NCI-H345 (cell line): ENCODE results near the gene CCSER2.
"Not testable (repeated sequence)": the region's sequence is repeated elsewhere in the genome, so short reads cannot be mapped to it uniquely, and the experiment has no call there.

Experiments
- DNase-seq: peaks from one replicate; lab custom pipeline; 2025; lab: John Stamatoyannopoulos, UW

Gene CCSER2

DNA sequence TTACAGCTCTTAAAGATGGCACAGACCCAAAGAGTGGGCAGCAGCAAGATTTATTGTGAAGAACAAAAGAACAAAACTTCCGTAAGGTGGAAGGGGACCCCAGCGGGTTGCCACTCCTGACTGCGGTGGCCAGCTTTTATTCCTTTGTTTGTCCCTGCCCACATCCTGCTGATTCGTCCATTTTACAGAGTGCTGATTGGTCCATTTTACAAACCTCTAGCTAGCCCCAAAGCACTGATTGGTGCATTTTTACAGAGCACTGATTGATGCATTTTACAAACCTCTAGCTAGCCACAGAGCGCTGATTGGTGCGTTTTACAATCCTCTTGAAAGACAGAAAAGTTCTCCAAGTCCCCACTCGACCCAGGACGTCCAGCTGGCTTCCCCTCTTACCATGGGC lies 16.8 kb upstream of the CCSER2 start:
- DNase-seq, result no peak

DNA sequence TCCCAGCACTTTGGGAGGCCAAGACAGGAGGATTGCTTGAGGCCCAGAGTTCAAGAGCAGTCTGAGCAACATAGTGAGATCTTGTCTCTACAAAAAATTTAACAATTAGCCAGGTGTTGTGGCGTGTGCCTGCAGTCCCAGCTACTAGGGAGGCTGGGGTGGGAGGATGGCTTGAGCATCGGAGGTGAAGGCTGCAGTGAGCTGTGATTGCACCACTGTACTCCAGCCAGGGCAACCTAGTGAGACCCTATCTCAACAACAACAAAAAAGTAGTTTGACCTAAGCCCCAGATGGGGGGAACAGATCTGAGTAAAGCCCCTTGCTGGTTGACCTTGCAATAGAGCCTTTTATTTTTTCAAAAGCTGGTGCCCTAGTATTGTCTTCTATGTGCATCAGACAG lies 15.6 kb upstream of the CCSER2 start:
- DNase-seq, result no peak

DNA sequence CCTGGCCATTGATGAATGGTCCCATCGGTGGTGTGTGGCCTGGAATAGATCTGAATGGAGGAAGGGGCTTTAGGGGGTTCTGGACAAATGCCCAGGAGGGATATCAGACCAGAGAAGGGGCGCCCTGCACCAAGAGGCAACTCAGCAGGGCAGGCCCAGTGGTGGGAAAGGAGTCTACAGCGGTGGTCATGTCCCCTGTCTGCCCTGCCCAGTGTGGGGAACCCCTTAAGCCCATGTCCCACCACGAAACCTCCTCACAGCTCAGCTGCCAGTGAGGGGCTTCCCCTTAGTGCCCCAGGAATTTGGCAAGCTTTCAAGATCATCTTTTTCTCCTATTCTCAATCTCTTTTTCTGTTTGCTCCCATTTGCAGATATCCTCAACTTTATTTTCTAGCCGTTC lies 14.1 kb upstream of the CCSER2 start:
- no peak for DNase-seq

DNA sequence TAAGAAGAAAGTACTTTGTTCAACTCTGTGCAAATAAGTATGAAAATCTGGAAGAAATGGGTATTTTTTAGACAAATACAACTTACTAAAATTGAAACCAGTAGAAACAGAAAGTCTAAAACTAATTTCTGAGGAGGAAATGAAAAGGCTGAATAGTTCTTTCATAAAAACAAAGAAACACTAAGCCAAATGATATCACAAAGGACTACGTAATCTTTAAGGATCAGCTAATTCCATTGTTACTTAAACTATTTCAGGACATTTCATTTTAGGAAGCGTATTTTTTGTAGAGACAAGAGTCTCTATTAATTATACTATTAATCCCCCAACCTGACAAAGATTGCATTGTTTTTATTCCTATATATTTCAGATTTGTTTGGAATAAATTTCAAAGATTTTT lies 11.2 kb upstream of the CCSER2 start:
- no peak for DNase-seq

DNA sequence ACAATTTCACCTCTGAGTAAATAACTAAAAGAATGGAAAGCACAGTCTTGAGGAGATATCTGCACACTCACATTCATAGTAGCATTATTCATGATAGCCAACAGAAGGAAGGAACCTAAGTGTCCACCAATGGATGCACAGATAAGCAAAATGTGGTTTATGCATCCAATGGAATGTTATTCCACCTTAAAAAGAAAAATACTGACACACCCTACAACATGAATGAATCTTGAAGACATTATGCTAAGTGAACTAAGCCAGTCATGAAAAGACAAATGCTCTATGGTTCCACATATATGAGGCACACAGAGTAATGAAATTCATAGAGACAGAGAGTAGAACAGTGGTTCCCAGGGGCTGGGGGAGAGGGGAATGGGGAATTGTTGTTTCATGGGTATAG lies 6.5 kb upstream of the CCSER2 start:
- DNase-seq, result no peak

DNA sequence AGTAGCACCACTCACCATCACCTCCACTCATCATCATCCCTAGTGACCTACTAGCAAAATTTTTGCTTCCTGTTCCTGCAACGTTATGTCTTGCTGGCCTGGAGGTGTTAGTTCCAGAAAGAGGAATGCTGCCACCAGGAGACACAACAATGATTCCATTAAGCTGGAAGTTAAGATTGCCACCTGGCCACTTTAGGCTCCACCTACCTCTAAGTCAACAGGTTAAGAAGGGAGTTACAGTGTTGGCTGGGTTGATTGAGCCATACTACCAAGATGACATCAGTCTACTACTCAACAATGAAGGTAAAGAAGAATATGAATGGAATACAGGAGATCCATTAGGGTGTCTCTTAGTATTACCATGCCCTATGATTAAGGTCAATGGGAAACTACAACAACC lies 4.8 kb upstream of the CCSER2 start:
- not testable (repeated sequence) for DNase-seq

DNA sequence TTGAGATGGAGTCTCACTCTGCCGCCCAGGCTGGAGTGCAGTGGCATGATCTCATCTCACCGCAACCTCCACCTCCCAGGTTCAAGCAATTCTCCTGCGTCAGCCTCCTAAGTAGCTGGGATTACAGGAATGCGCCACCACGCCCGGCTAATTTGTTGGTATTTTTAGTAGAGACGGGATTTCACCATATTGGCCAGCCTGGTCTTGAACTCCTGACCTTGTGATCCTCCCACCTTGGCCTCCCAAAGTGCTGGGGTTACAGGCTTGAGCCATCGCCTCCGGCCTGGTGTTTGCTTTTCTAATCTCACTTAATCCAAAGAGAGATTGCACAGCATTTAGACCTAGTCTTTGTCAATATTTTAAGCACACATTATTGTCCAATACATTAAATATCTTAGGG lies 1.4 kb upstream of the CCSER2 start:
- DNase-seq, result not testable (repeated sequence)

DNA sequence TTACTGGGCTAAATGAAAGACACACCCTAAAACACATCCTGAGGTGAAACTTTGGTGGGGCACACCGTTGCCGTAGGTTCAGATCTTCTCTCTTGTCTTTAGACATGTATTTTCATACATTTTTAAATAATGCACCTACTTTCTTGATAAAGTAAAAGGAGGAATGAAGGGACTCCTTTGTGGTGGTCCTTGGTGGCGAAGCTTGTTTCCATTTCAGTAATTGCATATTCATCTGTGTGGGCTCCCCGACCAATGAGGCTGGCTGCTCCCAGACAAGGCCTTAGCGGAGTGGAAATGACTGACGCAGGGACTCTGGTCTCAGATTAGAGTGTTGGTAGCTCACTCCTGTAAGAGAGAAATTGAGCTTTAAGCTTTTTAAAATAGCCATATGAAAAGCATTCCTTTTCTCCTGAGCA lies 815 bp downstream of the CCSER2 start:
- DNase-seq, result peak; percentile 6

DNA sequence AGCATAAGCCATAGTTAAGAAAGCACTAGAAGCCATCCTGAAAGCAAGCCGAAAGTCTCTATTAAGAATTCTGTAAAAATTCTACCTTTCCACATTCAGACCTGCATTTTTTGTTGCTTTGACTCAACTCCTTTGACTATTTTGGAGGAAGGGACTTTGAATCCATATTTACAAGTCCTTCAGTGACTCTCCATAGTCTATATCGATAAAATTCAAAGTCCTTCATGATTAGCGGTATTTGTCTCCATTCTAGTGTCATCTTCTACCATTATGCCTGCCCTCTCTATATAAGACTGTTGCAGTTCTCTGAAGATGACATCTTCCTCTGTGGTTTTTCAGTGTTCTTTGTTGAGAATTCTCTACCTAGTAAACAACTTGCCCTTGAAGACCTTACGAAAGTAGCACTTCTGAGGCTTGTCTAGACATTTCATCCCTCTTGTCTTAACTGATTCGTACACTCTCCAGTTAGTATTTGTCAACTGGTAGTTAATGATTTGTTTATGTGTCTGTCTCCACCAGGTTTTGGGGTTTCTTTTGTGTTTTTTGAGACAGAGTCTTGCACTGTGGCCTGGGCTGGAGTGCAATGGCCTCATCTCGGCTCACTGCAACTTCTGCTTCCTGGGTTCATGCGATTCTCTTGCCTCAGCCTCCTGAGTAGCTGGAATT lies 1.7 kb downstream of the CCSER2 start:
- no peak for DNase-seq

DNA sequence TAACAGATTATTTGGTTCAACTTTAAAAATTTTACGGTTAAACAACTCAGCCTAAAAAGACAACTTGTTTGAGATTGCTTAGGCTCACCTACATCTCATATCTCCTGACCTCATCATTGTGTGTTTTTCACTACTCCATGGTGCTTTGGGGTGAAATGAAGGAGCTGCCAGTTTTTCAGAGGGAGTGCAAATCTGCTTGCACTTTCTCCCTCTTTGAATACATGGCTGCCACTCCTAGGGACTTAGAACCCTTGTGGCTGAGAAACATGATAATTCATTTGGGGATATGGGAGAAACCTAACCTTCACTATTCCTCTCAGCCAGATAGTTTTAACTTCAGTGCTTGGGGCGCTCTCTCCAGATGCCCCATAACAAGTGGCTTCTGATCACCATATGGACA lies 2.7 kb downstream of the CCSER2 start:
- DNase-seq, result no peak

DNA sequence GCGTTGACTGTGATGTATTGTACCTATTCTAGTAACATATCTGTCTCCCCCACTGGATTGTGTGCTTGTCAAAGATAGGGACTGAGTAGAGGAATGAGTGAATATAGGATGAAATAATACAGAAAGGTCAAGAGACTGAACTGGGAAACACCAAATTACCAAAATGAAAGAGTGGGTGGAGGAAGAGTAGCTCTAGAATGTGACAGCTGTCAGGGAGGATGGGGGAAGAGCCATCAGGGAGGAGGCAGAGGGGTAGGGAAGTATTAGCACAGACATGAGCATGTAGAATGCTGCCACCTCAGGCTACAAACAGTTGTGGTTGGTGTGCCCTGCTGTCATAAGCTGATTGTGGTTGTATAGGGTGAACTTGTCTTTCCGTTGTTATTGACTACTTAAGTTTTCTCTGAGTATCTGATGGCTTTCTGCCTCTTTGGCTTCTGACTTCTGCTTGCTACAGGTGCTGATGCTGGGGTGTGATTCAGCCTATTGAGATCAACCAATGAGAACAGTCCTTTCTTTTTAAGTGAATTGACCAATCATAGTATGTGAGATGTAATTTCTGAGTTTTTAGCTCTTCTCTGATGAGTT lies 5.6 kb downstream of the CCSER2 start:
- DNase-seq, result no peak

DNA sequence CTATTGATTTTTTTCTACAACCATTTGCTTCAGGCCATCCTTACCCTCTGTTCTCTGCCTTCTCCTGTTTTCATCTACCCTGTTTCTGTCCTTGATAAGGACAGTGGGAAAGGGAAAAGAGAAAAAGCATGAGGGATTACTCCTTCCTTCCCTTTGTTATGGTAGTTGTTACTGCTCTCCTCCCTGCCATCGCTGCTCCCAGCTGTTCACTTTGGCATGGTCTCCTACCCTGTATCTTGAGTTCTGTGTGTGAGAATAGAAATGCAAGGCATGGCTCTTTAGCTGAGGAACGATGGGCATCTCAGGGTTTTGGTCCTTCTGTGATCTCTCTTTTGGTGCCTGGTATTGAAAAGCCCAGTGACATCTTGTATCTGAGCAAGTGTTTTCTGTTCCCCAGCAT lies 6.4 kb downstream of the CCSER2 start:
- no peak for DNase-seq

DNA sequence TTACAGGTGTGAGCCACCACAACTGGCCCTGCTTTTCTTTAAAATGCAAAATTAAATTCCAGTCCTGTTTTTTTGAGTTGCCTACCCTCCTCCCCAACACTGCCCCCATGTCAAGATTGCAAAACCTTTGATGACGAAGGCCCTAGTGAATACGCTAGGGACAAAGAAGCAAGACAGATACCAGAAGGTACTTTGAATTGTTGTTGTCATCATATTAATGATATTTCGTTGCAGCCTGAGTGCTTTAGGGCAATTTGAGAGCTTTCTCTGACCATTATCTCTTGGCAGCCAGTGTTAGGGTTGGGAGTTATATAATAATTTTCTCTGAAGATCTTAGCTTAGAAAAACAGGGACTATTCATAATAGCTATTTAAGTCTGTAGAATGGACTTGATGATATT lies 7.1 kb downstream of the CCSER2 start:
- no peak for DNase-seq

DNA sequence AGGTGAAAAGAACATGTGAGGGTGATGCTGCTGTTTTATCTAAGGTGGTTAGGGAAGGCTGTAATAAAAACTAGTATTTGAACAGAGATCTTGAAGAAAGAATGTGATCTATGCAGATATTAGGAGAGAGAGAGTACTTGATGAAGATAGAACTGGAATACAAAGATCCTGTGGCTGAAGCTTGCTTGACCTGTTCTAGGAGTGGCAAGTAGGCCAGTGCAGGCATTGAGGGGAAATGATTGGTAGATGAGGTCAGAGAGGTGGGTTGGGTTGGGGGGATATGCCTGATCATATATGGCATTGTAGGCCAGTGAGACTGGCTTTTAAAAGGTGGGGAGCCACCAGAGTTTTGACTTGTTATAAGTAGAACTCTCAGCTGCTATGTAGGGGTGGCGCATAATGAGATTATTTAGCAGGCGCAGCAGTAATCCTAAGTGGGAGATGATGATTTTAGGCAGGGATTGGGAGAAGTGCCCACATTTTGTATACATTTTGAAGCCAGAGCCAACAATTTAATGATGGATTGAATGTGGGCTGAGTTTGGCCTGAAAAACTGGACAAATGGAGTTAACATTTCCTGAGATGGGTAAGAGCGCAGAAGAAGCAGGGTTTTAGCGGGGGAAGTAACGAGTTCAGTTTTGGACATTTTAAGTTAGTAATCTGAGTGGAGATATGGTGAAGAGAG lies 8.2 kb downstream of the CCSER2 start:
- no peak for DNase-seq

DNA sequence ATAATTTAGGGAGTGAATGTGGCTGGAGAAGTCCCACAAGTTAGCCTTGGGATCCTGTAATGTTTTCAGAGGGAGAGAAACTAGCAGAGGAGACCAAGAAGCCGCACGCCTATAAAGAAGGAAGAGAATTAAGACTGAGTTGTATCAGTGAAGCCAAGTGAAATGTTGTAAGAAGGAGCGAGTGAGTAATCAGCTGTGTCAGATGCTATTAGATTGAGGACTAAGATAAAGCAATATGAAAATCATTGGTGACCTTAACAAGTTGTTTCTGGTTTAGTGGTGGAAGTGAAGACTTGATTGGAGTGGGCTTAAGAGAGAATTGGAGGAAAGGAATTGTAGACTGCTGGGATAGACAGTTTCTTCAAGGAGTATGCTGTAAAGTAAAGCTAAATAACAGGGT lies 8.8 kb downstream of the CCSER2 start:
- DNase-seq, result no peak

DNA sequence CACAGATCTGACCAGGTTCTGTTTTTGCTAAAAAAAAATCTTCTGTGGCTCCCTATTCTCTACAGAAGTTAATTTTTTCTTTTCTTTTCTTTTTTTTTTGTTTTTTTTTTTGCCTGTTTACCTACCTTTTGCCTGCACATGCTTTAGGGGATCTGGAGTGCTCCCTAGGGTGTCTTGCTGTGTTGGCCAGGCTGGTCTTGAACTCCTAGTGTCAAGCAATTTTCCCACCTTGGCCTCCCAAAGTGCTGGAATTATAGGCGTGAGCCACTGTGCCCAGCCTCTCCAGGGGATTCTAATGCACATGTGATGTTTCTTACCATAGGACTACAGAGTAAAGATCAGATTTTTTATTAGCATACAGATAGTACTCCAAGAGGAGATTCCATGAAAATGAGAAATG lies 10.6 kb downstream of the CCSER2 start:
- no peak for DNase-seq

DNA sequence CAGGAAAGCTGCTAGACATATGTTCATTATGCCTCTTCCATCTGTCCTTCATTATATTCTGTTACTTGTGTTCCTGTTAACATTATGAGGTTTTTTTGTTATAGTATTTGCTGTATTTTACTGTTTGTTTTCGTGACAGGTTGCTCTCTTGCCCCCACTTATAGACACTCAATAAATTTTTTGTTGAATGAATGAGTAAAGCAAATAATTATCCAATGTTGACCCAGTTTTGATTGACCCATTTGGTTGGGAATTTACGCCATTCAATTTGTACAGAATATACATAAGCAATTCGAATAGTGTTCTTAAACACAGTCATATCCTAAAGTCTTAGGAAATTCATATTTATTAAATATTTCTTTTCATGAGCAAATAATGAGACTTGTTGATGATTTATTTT lies 11.8 kb downstream of the CCSER2 start:
- DNase-seq, result no peak

DNA sequence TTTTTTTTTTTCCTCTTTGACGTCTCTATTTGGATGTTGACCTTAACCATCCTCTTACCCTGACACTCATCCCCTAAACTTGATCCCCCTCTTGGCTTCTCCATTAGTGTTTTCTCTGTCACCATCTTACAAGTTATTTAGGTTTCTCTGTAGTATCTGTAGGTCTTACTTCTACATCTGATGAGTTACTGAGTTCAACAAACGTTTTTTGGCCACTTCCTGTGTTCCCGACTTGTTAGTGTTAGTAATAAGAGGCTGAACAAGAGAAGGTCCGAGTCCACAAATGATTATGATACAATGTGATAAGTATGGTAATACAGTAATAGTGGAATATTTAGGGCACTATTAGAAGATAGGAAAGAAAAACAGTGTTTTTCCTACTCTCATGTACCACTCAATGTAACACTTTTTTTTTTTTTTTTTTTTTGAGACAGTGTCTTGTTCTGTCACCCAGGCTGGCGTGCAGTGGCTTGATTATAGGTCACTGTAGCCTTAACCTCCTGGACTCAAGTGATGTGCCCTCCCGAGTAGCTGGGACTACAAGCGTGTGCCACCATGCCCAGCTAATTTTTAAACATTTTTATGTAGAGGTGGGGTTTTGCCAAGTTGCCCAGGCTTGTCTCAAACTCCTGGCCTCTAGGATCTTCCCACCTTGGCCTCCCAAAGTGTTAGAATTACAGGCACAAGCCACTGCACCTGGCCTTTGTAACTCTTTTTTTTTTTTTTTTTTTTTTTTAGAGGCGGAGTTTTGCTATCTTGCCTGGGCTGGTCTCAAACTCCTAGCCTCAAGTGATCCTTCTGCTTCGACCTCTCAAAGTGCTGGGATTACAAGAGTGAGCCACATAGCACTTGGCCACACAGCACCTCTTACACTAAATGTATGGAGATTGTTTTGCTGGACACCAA lies 12.5 kb downstream of the CCSER2 start:
- DNase-seq, result no peak

DNA sequence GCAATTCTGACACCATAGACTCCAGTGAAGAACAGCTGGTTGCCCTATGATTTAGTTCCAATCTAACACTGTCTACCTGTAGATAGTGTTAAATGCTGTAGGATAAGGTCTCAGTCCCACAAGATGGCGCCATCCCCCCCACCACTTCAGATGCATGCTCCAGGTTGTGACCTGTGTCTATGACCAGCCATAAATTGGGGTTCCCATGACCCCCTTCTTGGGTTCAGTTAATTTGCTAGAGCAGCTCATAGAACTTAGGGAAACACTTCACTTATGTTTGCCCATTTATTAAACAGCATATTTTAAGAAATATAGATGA lies 13.1 kb downstream of the CCSER2 start:
- DNase-seq, result no peak

DNA sequence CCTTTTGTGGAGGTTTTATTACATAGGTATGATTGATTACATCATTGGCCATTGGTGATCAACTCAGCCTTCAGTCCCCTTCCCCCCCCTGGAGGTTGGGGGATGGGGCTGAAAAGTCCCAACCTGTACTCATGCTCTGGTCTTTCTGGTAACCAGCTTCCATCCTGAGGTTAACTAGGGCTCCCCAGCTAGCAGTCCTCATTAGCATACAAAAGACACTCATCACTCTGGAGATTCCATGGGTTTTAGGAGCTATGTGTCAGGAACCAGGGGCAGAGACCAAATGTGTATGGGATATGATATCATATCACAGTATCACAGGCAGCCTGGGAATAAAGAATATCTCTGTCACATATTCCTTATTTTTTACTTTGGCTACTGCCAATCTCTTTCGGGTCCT lies 13.6 kb downstream of the CCSER2 start:
- no peak for DNase-seq

DNA sequence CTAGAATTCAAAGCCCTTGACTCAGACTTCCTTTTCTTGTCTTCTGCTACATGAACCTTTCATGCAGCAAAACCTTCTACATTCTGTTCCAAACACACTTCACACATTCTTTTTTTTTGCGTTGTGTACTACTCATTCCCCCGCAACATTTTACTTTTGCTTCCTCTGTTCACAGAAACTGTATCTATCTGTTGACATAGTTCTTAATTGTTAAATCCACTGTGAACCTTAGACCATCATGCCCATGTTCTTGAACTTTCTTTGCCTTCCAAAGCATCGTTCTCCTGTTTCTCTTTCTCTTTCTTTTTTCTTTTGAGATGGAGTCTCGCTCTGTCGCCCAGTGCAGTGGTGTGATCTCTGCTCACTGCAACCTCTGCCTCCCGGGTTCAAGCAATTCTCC lies 14.2 kb downstream of the CCSER2 start:
- DNase-seq, result no peak

DNA sequence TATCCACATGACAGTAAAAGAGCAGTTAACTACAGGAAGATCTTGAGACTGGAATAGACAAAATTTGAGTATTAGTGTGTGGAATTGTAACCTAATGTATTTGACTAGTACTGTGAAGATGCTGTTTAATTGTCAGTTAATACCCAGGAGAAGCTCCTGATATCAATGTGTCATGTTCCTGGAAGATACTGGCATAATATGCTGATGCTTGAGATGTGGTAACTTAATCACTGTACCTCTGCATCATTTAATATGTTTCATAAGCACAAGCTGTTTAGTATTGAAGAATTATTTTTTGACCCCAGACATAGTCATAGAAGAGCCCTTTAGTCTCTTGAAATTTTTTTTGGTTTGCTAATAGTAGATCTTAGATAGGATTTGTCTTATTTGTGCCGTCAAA lies 15.4 kb downstream of the CCSER2 start:
- no peak for DNase-seq

DNA sequence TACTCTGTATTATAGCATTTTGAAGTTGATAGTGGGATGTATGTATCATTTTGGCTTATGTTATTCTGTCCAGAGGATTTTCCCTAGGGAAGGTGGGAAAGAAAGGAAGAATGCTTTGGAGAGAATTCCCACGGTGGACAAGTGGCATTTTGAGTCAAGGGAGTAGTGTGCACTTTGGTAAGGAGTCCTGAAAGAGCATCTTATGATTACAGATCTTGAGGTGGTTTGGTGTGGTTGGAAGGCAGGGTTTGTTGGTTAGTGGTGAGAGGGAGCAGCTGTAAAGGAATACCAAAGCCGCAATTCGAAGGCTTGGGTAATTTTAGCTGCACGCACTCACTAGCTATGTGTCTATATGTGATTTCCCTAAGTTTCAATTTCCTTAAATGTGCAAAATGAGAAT lies 16.1 kb downstream of the CCSER2 start:
- DNase-seq, result no peak
